Body of pancreas (tissue), 4 donors: Measurements from ENCODE around the gene SLC36A3. TPM values are rescaled to one million over a fixed set of nuclear protein-coding genes. Genes with fewer than 3 reads are reported as not detected.

Experiments
- ATAC-seq: fragments of 150-250 bp; one replicate; pipeline ENCODE4 v1.9.1; 2016
- DNase-seq, 4 donors: peaks; one replicate each; pipeline ENCODE4 v3.0.0-alpha.2; 2019
- H3K27ac ChIP-seq, 4 donors: fragments of 200-600 bp; sonication (generic); 1 replicate in 3 of 4; 2 replicates in 1 of 4; pipeline versions ENCODE4 v1.5.1 to v1.6.1; 2016 to 2019; ENCODE audit warnings: mild to moderate bottlenecking in 1 of 4, mixed read lengths in 1 of 4, moderate library complexity in 1 of 4
- H3K27me3 ChIP-seq, 2 donors: fragments of 200-600 bp; sonication (generic); one replicate each; pipeline ENCODE4 v1.6.0; 2016; ENCODE audit warnings: mild to moderate bottlenecking in 1 of 2
- H3K36me3 ChIP-seq, 2 donors: fragments of 200-600 bp; sonication (generic); replicated peaks in 1 of 2; 2 replicates each; pipeline ENCODE4 v1.5.1; 2016; ENCODE audit warnings: low read depth in 2 of 2; ENCODE audit not compliant: insufficient read depth in 1 of 2
- H3K4me1 ChIP-seq: fragments of 200-600 bp; sonication (generic); one replicate; pipeline ENCODE4 v1.6.0; 2016
- H3K4me3 ChIP-seq, 2 donors: fragments of 200-600 bp; sonication (generic); 1 replicate in 1 of 2; 2 replicates in 1 of 2; pipeline ENCODE4 v1.5.1; 2016 to 2019
- H3K9me3 ChIP-seq, 3 donors: fragments of 200-600 bp; sonication (generic); 1 replicate in 2 of 3; 2 replicates in 1 of 3; pipeline ENCODE4 v1.5.1; 2016
- POLR2A ChIP-seq, 3 donors: fragments of 450-650 bp; IDR thresholded peaks; one replicate each; pipeline ENCODE4 v1.6.1; 2016; ENCODE audit warnings: antibody characterized with exemption in 3 of 3, mild to moderate bottlenecking in 2 of 3
- WGBS, 2 donors: methylation state at CpG; one replicate each; pipeline ENCODE4 v1.1.5; 2017; 5-methylcytosine and 5-hydroxymethylcytosine counted together
- intact Hi-C: fragments of 100-400 bp; cut with DNase I; formaldehyde crosslinking; loops from one replicate; pipeline ENCODE4 v1.15.1; 2023
- total RNA-seq, 2 donors: library from RNA; depleted of rRNA; stranded (reverse); fragments of >200 nt; gene quantifications; one replicate each; pipeline ENCODE4 v1.1.0, GENCODE V29; 2016
- TF ChIP-seq, protein P1 (sequence below), 7 experiments: fragments of 450-650 bp in 4 of 7; fragments of 200-600 bp in 3 of 7; sonication (generic) in 3 of 7; IDR thresholded peaks; one replicate each; pipeline ENCODE4 v1.5.1; 2016 to 2019; ENCODE audit warnings: antibody characterized with exemption in 7 of 7

SLC36A3 gene
- total RNA-seq, 2 donors from 2014 or later, result not detected

DNA sequence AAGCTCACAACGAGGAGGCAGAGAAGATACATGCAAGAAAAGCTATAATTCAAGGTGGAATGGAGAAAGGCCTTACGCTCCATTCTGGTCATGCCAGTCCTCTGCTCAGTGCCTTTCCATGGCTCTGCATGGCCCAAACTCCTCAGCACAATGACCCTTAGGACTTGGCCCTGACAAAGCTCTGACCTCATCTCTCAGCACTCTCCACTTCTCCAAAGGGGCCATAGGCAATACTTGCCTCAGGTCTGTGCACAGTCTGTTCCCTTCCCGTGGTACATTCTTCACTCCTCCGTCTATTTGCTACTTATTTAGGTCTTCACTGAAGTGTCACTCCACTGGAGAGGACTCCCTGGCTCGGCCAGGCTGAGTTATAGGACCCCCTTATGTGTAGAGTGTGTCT, 24.7 kb downstream of the SLC36A3 start:
- Histone ChIP-seq H3K36me3 (no peaks in the 10 kb centered on the region), H3K27me3 (no peaks in the 10 kb centered on the region), H3K4me3 (no peak overlapping the region), H3K27ac (no peak overlapping the region), H3K4me1 (no peaks in the 10 kb centered on the region), H3K9me3 (no peaks in the 10 kb centered on the region)
- 61 to 63% methylated on average over 5 of the region's 5 CpGs for WGBS, 2 donors
- intact Hi-C loops, result no loop called here
- TF ChIP-seq, protein P1, sequence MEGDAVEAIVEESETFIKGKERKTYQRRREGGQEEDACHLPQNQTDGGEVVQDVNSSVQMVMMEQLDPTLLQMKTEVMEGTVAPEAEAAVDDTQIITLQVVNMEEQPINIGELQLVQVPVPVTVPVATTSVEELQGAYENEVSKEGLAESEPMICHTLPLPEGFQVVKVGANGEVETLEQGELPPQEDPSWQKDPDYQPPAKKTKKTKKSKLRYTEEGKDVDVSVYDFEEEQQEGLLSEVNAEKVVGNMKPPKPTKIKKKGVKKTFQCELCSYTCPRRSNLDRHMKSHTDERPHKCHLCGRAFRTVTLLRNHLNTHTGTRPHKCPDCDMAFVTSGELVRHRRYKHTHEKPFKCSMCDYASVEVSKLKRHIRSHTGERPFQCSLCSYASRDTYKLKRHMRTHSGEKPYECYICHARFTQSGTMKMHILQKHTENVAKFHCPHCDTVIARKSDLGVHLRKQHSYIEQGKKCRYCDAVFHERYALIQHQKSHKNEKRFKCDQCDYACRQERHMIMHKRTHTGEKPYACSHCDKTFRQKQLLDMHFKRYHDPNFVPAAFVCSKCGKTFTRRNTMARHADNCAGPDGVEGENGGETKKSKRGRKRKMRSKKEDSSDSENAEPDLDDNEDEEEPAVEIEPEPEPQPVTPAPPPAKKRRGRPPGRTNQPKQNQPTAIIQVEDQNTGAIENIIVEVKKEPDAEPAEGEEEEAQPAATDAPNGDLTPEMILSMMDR (IDR thresholded peaks at IDR 0.05), result no peak
- ATAC-seq (no peak), DNase-seq (no peak)

DNA sequence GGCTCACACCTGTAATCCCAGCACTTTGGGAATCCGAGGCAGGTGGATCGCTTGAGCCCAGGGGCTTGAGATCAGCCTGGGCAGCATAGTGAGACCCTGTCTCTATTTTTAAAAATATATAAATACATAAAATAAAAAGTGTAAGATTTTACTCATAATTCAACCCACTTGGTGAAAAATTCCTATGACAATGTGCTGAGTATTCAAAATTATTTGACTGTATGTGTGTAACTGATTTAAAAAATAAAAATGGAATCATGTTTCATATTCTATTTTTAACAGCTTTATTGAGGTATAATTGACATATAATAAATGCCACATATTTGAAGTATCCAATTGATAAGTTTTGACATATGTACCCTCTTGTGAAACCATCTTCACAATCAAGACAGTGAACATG, 27.8 kb downstream of the SLC36A3 start:
- Histone ChIP-seq H3K27ac (no peak overlapping the region), H3K36me3 (no peaks in the 10 kb centered on the region), H3K4me1 (no peaks in the 10 kb centered on the region), H3K9me3 (no peaks in the 10 kb centered on the region), H3K27me3 (no peaks in the 10 kb centered on the region), H3K4me3 (no peak overlapping the region)
- ATAC-seq (no peak), DNase-seq (no peak)
- intact Hi-C loops, result no loop called here
- TF ChIP-seq, protein P1 (IDR thresholded peaks at IDR 0.05), result no peak
- 92 to 93% methylated on average over 2 of the region's 2 CpGs for WGBS, 2 donors

DNA sequence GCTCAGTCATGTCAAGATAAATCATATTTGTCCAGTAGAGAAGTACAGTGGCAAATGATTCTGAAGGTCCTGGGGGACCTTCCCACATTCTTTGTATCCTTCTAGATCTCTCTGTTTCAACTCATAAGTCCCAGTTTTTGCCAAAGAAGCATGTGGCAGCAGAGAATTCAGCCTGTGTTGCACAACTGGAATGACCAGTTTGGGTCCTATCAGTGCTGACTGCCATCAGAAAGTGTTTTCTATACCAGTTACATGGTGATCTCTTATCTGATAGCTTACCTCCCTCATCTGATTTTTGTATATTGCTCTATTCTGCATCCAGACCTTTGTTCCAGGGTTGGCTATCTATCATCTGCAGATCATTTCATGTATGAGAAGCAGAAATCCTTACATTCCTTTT, 28.9 kb downstream of the SLC36A3 start:
- no peaks in the 10 kb centered on the region for H3K4me1 ChIP-seq

DNA sequence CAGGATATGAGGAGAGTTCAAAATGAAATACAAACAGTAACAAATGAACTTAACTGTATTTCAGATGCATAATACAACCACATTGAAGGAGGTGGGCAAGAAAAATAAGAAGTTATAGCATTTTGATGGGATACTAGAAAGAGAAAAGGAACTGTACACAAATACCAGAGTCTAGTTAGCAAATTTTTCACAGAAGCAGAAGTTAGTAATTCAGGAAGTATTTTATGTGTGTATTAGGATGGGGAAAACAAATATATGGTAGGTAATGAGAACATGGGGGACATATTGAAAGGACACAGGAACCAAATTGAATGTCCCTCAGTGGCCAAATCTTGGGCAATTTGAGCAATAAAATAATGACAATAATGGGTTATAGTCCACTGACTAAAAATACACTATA, 32.2 kb downstream of the SLC36A3 start:
- Histone ChIP-seq H3K27ac (no peak overlapping the region), H3K27me3 (no peaks in the 10 kb centered on the region), H3K4me1 (no peaks in the 10 kb centered on the region), H3K4me3 (no peak overlapping the region), H3K9me3 (no peaks in the 10 kb centered on the region), H3K36me3 (peaks cover 2 to 7% of the 10 kb centered on the region in 2 donors)
- ATAC-seq (no peak), DNase-seq (no peak)
- TF ChIP-seq, protein P1 (IDR thresholded peaks at IDR 0.05), result no peak
- no peak for TF ChIP-seq POLR2A (IDR thresholded peaks at IDR 0.05)
- intact Hi-C loops, result no loop called here

More for the DNA sequence above, 28.9 kb downstream of the SLC36A3 start:
- no peaks in the 10 kb centered on the region for H3K9me3 ChIP-seq
- no peaks in the 10 kb centered on the region for H3K27me3 ChIP-seq
- no peak for TF ChIP-seq POLR2A (IDR thresholded peaks at IDR 0.05)
- TF ChIP-seq, protein P1 (IDR thresholded peaks at IDR 0.05), result no peak
- DNase-seq, result no peak
- no peaks in the 10 kb centered on the region for H3K36me3 ChIP-seq
- intact Hi-C loops, result no loop called here
- ATAC-seq, result no peak
- no peak overlapping the region for H3K4me3 ChIP-seq
- H3K27ac ChIP-seq, result no peak overlapping the region

DNA sequence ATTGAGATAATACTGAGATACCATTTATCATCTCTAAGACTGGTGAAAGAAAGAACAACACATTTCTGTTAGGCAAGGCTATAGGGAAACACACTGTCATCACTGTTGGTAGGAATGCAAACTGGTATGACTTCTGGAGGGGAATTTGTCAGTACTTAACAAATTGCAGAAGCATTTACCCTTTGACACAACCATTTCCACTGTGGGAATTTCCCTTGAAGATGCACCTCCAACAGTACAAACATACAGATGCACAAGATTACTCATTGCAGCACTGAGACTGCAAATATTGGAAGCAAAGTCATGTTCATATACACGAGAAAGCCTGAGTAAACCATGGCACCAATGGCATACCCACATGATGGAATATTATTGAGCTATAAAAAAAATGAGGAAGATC, 33.0 kb downstream of the SLC36A3 start:
- ATAC-seq (no peak), DNase-seq (no peak)
- no peaks in the 10 kb centered on the region for H3K9me3 ChIP-seq
- 67 to 72% methylated on average over 1 of the region's 1 CpG for WGBS, 2 donors
- intact Hi-C loops, result no loop called here
- TF ChIP-seq, protein P1 (IDR thresholded peaks at IDR 0.05), result no peak
- no peak for TF ChIP-seq POLR2A (IDR thresholded peaks at IDR 0.05)
- no peak overlapping the region for H3K4me3 ChIP-seq
- H3K36me3 ChIP-seq, result peaks cover 2 to 7% of the 10 kb centered on the region in 2 donors
- H3K27me3 ChIP-seq, result no peaks in the 10 kb centered on the region
- no peak overlapping the region for H3K27ac ChIP-seq
- H3K4me1 ChIP-seq, result no peaks in the 10 kb centered on the region
